ENCODE results near the gene PAQR6.
A peak's percentile ranks its signal among the peaks of the same experiment; 100 is the strongest.

Gene PAQR6

GRCh38 chr1:156283521-156283920, 35.7 kb upstream of the PAQR6 start:
- Histone ChIP-seq H3K9ac (ENCODE audit: low read depth, low read length) (peak overlapping the region; percentile 98), H3K27ac (ENCODE audit: low read depth, low read length) (peak overlapping the region; percentile 98; the same call in 1 of the 2 replicates), H3K36me3 (ENCODE audit: insufficient read depth, low read length) (peaks cover 24% of the 10 kb centered on the region), H3K9me3 (ENCODE audit: insufficient read depth, low read depth, low read length) (no peaks in the 10 kb centered on the region), H3K4me3 (ENCODE audit: low read length) (peak overlapping the region; percentile 84), H3K4me1 (ENCODE audit: insufficient read depth, low read length) (peaks cover 18% of the 10 kb centered on the region; the same call in 1 of the 2 replicates), H3K27me3 (ENCODE audit: insufficient read depth, low read length) (no peaks in the 10 kb centered on the region)
- WGBS: 73% methylated on average over 1 of the region's 1 CpG

GRCh38 chr1:156282479-156283222, 34.8 kb upstream of the PAQR6 start, which contains the start of gene SMG5:
Gene SMG5 (minus strand): TSS chr1:156282825. CDS start chr1:156282680, 145 bp downstream.
- WGBS: under 1% methylated on average over 50 of the region's 50 CpGs
- H3K36me3 ChIP-seq (ENCODE audit: insufficient read depth, low read length): peaks cover 32% of the 10 kb centered on the region
- H3K9me3 ChIP-seq (ENCODE audit: insufficient read depth, low read depth, low read length): no peaks in the 10 kb centered on the region
- H3K4me3 ChIP-seq (ENCODE audit: low read length): peak within 1 kb of the TSS; percentile 84
- peak within 1 kb of the TSS; percentile 98 for H3K9ac ChIP-seq (ENCODE audit: low read depth, low read length)
- H3K4me1 ChIP-seq (ENCODE audit: insufficient read depth, low read length): peaks cover 18% of the 10 kb centered on the region; the same call in 1 of the 2 replicates
- no peaks in the 10 kb centered on the region for H3K27me3 ChIP-seq (ENCODE audit: insufficient read depth, low read length)
- peak within 1 kb of the TSS; percentile 98 for H3K27ac ChIP-seq (ENCODE audit: low read depth, low read length)

- H3K9ac ChIP-seq (ENCODE audit: low read depth, low read length): peak overlapping the region; percentile 98
- peak overlapping the region; percentile 84 for H3K4me3 ChIP-seq (ENCODE audit: low read length)
- H3K27me3 ChIP-seq (ENCODE audit: insufficient read depth, low read length): no peaks in the 10 kb centered on the region
- 11% methylated on average over 22 of the region's 22 CpGs for WGBS
- H3K36me3 ChIP-seq (ENCODE audit: insufficient read depth, low read length): peaks cover 39% of the 10 kb centered on the region
- peak overlapping the region; percentile 98 for H3K27ac ChIP-seq (ENCODE audit: low read depth, low read length)
- H3K4me1 ChIP-seq (ENCODE audit: insufficient read depth, low read length): peaks cover 18% of the 10 kb centered on the region; the same call in 1 of the 2 replicates
- no peaks in the 10 kb centered on the region for H3K9me3 ChIP-seq (ENCODE audit: insufficient read depth, low read depth, low read length)
Measured at GRCh38 chr1:156281693-156282478, 34.0 kb upstream of the PAQR6 start.

- Histone ChIP-seq H3K9me3 (ENCODE audit: insufficient read depth, low read depth, low read length) (no peaks in the 10 kb centered on the region), H3K9ac (ENCODE audit: low read depth, low read length) (peak overlapping the region; percentile 98), H3K27me3 (ENCODE audit: insufficient read depth, low read length) (no peaks in the 10 kb centered on the region), H3K4me1 (ENCODE audit: insufficient read depth, low read length) (peaks cover 18% of the 10 kb centered on the region; the same call in 1 of the 2 replicates), H3K4me3 (ENCODE audit: low read length) (peak overlapping the region; percentile 84), H3K36me3 (ENCODE audit: insufficient read depth, low read length) (peaks cover 45% of the 10 kb centered on the region), H3K27ac (ENCODE audit: low read depth, low read length) (no peak overlapping the region)
- WGBS: 66% methylated on average over 8 of the region's 8 CpGs
Measured at GRCh38 chr1:156281281-156281680, 33.4 kb upstream of the PAQR6 start.

- H3K36me3 ChIP-seq (ENCODE audit: insufficient read depth, low read length): peaks cover 59% of the 10 kb centered on the region
- H3K27me3 ChIP-seq (ENCODE audit: insufficient read depth, low read length): no peaks in the 10 kb centered on the region
- H3K9ac ChIP-seq (ENCODE audit: low read depth, low read length): no peak overlapping the region
- H3K27ac ChIP-seq (ENCODE audit: low read depth, low read length): no peak overlapping the region
- no peaks in the 10 kb centered on the region for H3K9me3 ChIP-seq (ENCODE audit: insufficient read depth, low read depth, low read length)
- H3K4me3 ChIP-seq (ENCODE audit: low read length): no peak overlapping the region
- WGBS: 92% methylated on average over 1 of the region's 3 CpGs
- H3K4me1 ChIP-seq (ENCODE audit: insufficient read depth, low read length): peaks cover 18% of the 10 kb centered on the region; the same call in 1 of the 2 replicates
Measured at GRCh38 chr1:156279837-156280236, 32.0 kb upstream of the PAQR6 start.

- H3K4me1 ChIP-seq (ENCODE audit: insufficient read depth, low read length): peaks cover 8% of the 10 kb centered on the region; the same call in 1 of the 2 replicates
- peaks cover 87% of the 10 kb centered on the region for H3K36me3 ChIP-seq (ENCODE audit: insufficient read depth, low read length)
- H3K4me3 ChIP-seq (ENCODE audit: low read length): no peak overlapping the region
- no peaks in the 10 kb centered on the region for H3K9me3 ChIP-seq (ENCODE audit: insufficient read depth, low read depth, low read length)
- H3K9ac ChIP-seq (ENCODE audit: low read depth, low read length): no peak overlapping the region
- WGBS: 97% methylated on average over 6 of the region's 6 CpGs
- H3K27ac ChIP-seq (ENCODE audit: low read depth, low read length): no peak overlapping the region
- no peaks in the 10 kb centered on the region for H3K27me3 ChIP-seq (ENCODE audit: insufficient read depth, low read length)
Measured at GRCh38 chr1:156276966-156277381, 29.1 kb upstream of the PAQR6 start.

- no peaks in the 10 kb centered on the region for H3K27me3 ChIP-seq (ENCODE audit: insufficient read depth, low read length)
- peaks cover 7% of the 10 kb centered on the region; the same call in 1 of the 2 replicates for H3K4me1 ChIP-seq (ENCODE audit: insufficient read depth, low read length)
- no peak overlapping the region for H3K27ac ChIP-seq (ENCODE audit: low read depth, low read length)
- H3K9ac ChIP-seq (ENCODE audit: low read depth, low read length): no peak overlapping the region
- no peak overlapping the region for H3K4me3 ChIP-seq (ENCODE audit: low read length)
- H3K9me3 ChIP-seq (ENCODE audit: insufficient read depth, low read depth, low read length): no peaks in the 10 kb centered on the region
- H3K36me3 ChIP-seq (ENCODE audit: insufficient read depth, low read length): peaks cover 92% of the 10 kb centered on the region
Measured at GRCh38 chr1:156276532-156276931, 28.7 kb upstream of the PAQR6 start.

- no peak overlapping the region for H3K4me3 ChIP-seq (ENCODE audit: low read length)
- no peaks in the 10 kb centered on the region for H3K9me3 ChIP-seq (ENCODE audit: insufficient read depth, low read depth, low read length)
- WGBS: 95% methylated on average over 3 of the region's 3 CpGs
- H3K9ac ChIP-seq (ENCODE audit: low read depth, low read length): no peak overlapping the region
- H3K27ac ChIP-seq (ENCODE audit: low read depth, low read length): no peak overlapping the region
- peaks cover 97% of the 10 kb centered on the region for H3K36me3 ChIP-seq (ENCODE audit: insufficient read depth, low read length)
- H3K4me1 ChIP-seq (ENCODE audit: insufficient read depth, low read length): no peaks in the 10 kb centered on the region
- H3K27me3 ChIP-seq (ENCODE audit: insufficient read depth, low read length): no peaks in the 10 kb centered on the region
Measured at GRCh38 chr1:156270314-156270713, 22.5 kb upstream of the PAQR6 start.

GRCh38 chr1:156268336-156268735, 20.5 kb upstream of the PAQR6 start:
- H3K36me3 ChIP-seq (ENCODE audit: insufficient read depth, low read length): peaks cover 95% of the 10 kb centered on the region
- WGBS: 97% methylated on average over 4 of the region's 4 CpGs
- no peak overlapping the region for H3K27ac ChIP-seq (ENCODE audit: low read depth, low read length)
- H3K4me3 ChIP-seq (ENCODE audit: low read length): no peak overlapping the region
- H3K4me1 ChIP-seq (ENCODE audit: insufficient read depth, low read length): no peaks in the 10 kb centered on the region
- H3K27me3 ChIP-seq (ENCODE audit: insufficient read depth, low read length): no peaks in the 10 kb centered on the region
- no peaks in the 10 kb centered on the region for H3K9me3 ChIP-seq (ENCODE audit: insufficient read depth, low read depth, low read length)
- H3K9ac ChIP-seq (ENCODE audit: low read depth, low read length): no peak overlapping the region

- peaks cover 92% of the 10 kb centered on the region for H3K36me3 ChIP-seq (ENCODE audit: insufficient read depth, low read length)
- H3K4me3 ChIP-seq (ENCODE audit: low read length): no peak overlapping the region
- no peak overlapping the region for H3K9ac ChIP-seq (ENCODE audit: low read depth, low read length)
- H3K9me3 ChIP-seq (ENCODE audit: insufficient read depth, low read depth, low read length): no peaks in the 10 kb centered on the region
- H3K4me1 ChIP-seq (ENCODE audit: insufficient read depth, low read length): no peaks in the 10 kb centered on the region
- H3K27me3 ChIP-seq (ENCODE audit: insufficient read depth, low read length): no peaks in the 10 kb centered on the region
- H3K27ac ChIP-seq (ENCODE audit: low read depth, low read length): no peak overlapping the region
- WGBS: 94% methylated on average over 13 of the region's 13 CpGs
Measured at GRCh38 chr1:156266051-156266450, 18.2 kb upstream of the PAQR6 start.

- no peaks in the 10 kb centered on the region for H3K4me1 ChIP-seq (ENCODE audit: insufficient read depth, low read length)
- no peak overlapping the region for H3K9ac ChIP-seq (ENCODE audit: low read depth, low read length)
- no peaks in the 10 kb centered on the region for H3K27me3 ChIP-seq (ENCODE audit: insufficient read depth, low read length)
- no peak overlapping the region for H3K27ac ChIP-seq (ENCODE audit: low read depth, low read length)
- H3K4me3 ChIP-seq (ENCODE audit: low read length): no peak overlapping the region
- WGBS: 97% methylated on average over 9 of the region's 9 CpGs
- no peaks in the 10 kb centered on the region for H3K9me3 ChIP-seq (ENCODE audit: insufficient read depth, low read depth, low read length)
- H3K36me3 ChIP-seq (ENCODE audit: insufficient read depth, low read length): peaks cover 95% of the 10 kb centered on the region
Measured at GRCh38 chr1:156263288-156263655, 15.4 kb upstream of the PAQR6 start.
